Measurements from ENCODE around the gene ULK2.

- peak in 5 of 7 experiments; percentile 82 to 95 (median 89) for TF ChIP-seq CTCF (IDR thresholded peaks at IDR 0.05)
- TF ChIP-seq POLR2AphosphoS5 (IDR thresholded peaks at IDR 0.05), result peak in 1 of 3 donors; percentile 30
Measured at GRCh38 chr17:19766421-19767270, 101.1 kb downstream of the ULK2 start.
